ENCODE data around the gene ZNF470. TPM values are rescaled to one million over a fixed set of nuclear protein-coding genes. Genes with fewer than 3 reads are reported as not detected.

Gene ZNF470
- total RNA-seq: 1 to 10 TPM; 1.7 to 1.8 TPM

GRCh38 chr19:56567274-56568120 is at the start of gene ZNF470:
Gene ZNF470 (plus strand): TSS chr19:56567468. CDS start chr19:56570312, 2,844 bp downstream.
- peaks cover 76% of the 10 kb centered on the region for H3K9me3 Mint-ChIP-seq
- peaks cover 13% of the 10 kb centered on the region for H3K4me1 Mint-ChIP-seq (ENCODE audit: low read depth)
- peak within 1 kb of the TSS; percentile 92 for H3K4me3 Mint-ChIP-seq
- CTCF ChIA-PET: no interaction called here
- peak; percentile 92 for DNase-seq
- peak within 1 kb of the TSS; percentile 79 for H3K27ac Mint-ChIP-seq
- intact Hi-C loops (cut with micrococcal nuclease): loop anchor here (2.0 kb wide), 1 partner anchor 165 kb away; no protein-coding TSS in a partner anchor
- H3K36me3 Mint-ChIP-seq: peaks cover 71% of the 10 kb centered on the region
- POLR2A ChIA-PET: no interaction called here
- H3K27me3 Mint-ChIP-seq: no peaks in the 10 kb centered on the region

DNA sequence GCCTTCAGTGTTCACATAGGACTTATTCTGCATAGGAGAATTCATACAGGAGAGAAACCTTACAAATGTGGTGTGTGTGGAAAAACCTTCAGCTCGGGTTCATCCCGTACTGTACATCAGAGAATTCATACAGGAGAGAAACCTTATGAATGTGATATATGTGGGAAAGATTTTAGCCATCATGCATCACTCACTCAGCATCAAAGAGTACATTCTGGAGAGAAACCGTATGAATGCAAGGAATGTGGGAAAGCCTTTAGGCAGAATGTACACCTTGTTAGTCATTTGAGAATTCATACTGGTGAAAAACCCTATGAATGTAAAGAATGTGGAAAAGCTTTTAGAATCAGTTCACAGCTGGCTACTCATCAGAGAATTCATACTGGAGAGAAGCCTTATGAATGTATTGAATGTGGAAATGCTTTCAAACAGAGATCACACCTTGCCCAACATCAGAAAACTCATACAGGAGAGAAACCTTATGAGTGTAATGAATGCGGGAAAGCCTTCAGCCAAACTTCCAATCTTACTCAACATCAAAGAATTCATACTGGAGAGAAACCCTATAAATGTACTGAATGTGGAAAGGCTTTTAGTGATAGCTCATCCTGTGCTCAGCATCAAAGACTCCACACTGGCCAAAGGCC is 41.9 kb upstream of the ZNF470 start:
- Mint-ChIP-seq H3K4me3 (no peak overlapping the region), H3K27ac (no peak overlapping the region), H3K4me1 (ENCODE audit: low read depth) (no peaks in the 10 kb centered on the region), H3K36me3 (peaks cover 39% of the 10 kb centered on the region), H3K9me3 (peaks cover 89% of the 10 kb centered on the region), H3K27me3 (peaks cover 1% of the 10 kb centered on the region)
- CTCF ChIA-PET: no interaction called here
- intact Hi-C loops (cut with micrococcal nuclease): no loop called here
- POLR2A ChIA-PET: no interaction called here
- no peak for DNase-seq

GRCh38 chr19:56537442-56537841 is 29.8 kb upstream of the ZNF470 start:
- CTCF ChIA-PET: no interaction called here
- intact Hi-C loops (cut with micrococcal nuclease): no loop called here
- POLR2A ChIA-PET: no interaction called here
- Mint-ChIP-seq H3K36me3 (peaks cover 45% of the 10 kb centered on the region), H3K4me1 (ENCODE audit: low read depth) (peaks cover 15% of the 10 kb centered on the region), H3K4me3 (peak overlapping the region; percentile 78), H3K27me3 (peaks cover 6% of the 10 kb centered on the region), H3K9me3 (peaks cover 78% of the 10 kb centered on the region), H3K27ac (peak overlapping the region; percentile 86)
- DNase-seq: no peak

- H3K36me3 Mint-ChIP-seq: peaks cover 46% of the 10 kb centered on the region
- H3K27ac Mint-ChIP-seq: peak overlapping the region; percentile 86
- peak; percentile 92 for DNase-seq
- peaks cover 6% of the 10 kb centered on the region for H3K27me3 Mint-ChIP-seq
- peaks cover 74% of the 10 kb centered on the region for H3K9me3 Mint-ChIP-seq
- peaks cover 15% of the 10 kb centered on the region for H3K4me1 Mint-ChIP-seq (ENCODE audit: low read depth)
- CTCF ChIA-PET: no interaction called here
- peak overlapping the region; percentile 78 for H3K4me3 Mint-ChIP-seq
- POLR2A ChIA-PET: no interaction called here
- intact Hi-C loops (cut with micrococcal nuclease): loop anchor here (1.0 kb wide), 2 partner anchors 57 to 135 kb away; partner anchors contain the start of gene ZNF71
Observed at GRCh38 chr19:56538254-56538760, 29.0 kb upstream of the ZNF470 start.

GRCh38 chr19:56538761-56539263 is 28.5 kb upstream of the ZNF470 start, which contains the start of gene ZFP28:
Gene ZFP28 (plus strand): TSS chr19:56538948. CDS start chr19:56539019, 71 bp downstream.
- DNase-seq: peak; percentile 74
- POLR2A ChIA-PET: no interaction called here
- intact Hi-C loops (cut with micrococcal nuclease): loop anchor here (1.0 kb wide), 2 partner anchors 56 to 136 kb away; partner anchors contain the start of gene ZNF71
- Mint-ChIP-seq H3K4me3 (peak within 1 kb of the TSS; percentile 79), H3K27me3 (peaks cover 6% of the 10 kb centered on the region), H3K27ac (peak within 1 kb of the TSS; percentile 86), H3K36me3 (peaks cover 48% of the 10 kb centered on the region), H3K9me3 (peaks cover 77% of the 10 kb centered on the region), H3K4me1 (ENCODE audit: low read depth) (peaks cover 15% of the 10 kb centered on the region)
- CTCF ChIA-PET: no interaction called here

DNA sequence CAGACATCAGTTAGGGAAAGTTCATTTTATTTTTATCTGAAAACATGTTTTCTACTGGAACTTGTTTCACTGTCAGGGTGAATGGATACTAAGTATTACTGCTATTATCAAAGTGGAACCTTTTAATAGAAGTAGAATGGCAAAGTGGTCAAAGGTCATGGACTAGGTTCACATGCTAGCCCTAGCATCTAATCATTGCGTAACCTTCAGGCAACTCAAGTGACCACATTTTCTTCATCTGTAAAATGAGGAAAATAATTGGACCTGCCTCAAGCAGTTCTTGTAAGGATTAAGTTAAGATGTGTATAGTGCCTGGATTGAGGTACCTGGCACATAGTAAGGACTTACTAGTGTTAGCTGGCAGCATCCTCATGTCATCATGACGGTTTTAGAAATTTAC is 23.5 kb upstream of the ZNF470 start:
- no peak for DNase-seq
- Mint-ChIP-seq H3K27ac (no peak overlapping the region), H3K36me3 (peaks cover 72% of the 10 kb centered on the region), H3K4me1 (ENCODE audit: low read depth) (peaks cover 10% of the 10 kb centered on the region), H3K9me3 (peaks cover 78% of the 10 kb centered on the region), H3K27me3 (peaks cover 4% of the 10 kb centered on the region), H3K4me3 (no peak overlapping the region)
- POLR2A ChIA-PET: no interaction called here
- CTCF ChIA-PET: no interaction called here
- intact Hi-C loops (cut with micrococcal nuclease): no loop called here

- Mint-ChIP-seq H3K36me3 (peaks cover 69% of the 10 kb centered on the region), H3K27ac (no peak overlapping the region), H3K27me3 (no peaks in the 10 kb centered on the region), H3K9me3 (peaks cover 73% of the 10 kb centered on the region), H3K4me3 (no peak overlapping the region), H3K4me1 (ENCODE audit: low read depth) (no peaks in the 10 kb centered on the region)
- ChIA-PET CTCF (no interaction called here), POLR2A (no interaction called here)
- intact Hi-C loops (cut with micrococcal nuclease): no loop called here
- DNase-seq: no peak
Observed at GRCh38 chr19:56547535-56547934, 19.7 kb upstream of the ZNF470 start.

GRCh38 chr19:56554272-56554869 is 12.9 kb upstream of the ZNF470 start:
- H3K27ac Mint-ChIP-seq: no peak overlapping the region
- no peak overlapping the region for H3K4me3 Mint-ChIP-seq
- ChIA-PET CTCF (no interaction called here), POLR2A (no interaction called here)
- H3K36me3 Mint-ChIP-seq: peaks cover 53% of the 10 kb centered on the region
- H3K27me3 Mint-ChIP-seq: no peaks in the 10 kb centered on the region
- intact Hi-C loops (cut with micrococcal nuclease): no loop called here
- DNase-seq: no peak
- H3K4me1 Mint-ChIP-seq (ENCODE audit: low read depth): no peaks in the 10 kb centered on the region
- H3K9me3 Mint-ChIP-seq: peaks cover 78% of the 10 kb centered on the region

- Mint-ChIP-seq H3K4me3 (no peak overlapping the region), H3K27ac (no peak overlapping the region), H3K9me3 (peaks cover 87% of the 10 kb centered on the region), H3K36me3 (peaks cover 58% of the 10 kb centered on the region), H3K27me3 (no peaks in the 10 kb centered on the region), H3K4me1 (ENCODE audit: low read depth) (peaks cover 5% of the 10 kb centered on the region)
- POLR2A ChIA-PET: no interaction called here
- intact Hi-C loops (cut with micrococcal nuclease): no loop called here
- no peak for DNase-seq
- CTCF ChIA-PET: no interaction called here
Observed at GRCh38 chr19:56562766-56563165, 4.5 kb upstream of the ZNF470 start.

DNA sequence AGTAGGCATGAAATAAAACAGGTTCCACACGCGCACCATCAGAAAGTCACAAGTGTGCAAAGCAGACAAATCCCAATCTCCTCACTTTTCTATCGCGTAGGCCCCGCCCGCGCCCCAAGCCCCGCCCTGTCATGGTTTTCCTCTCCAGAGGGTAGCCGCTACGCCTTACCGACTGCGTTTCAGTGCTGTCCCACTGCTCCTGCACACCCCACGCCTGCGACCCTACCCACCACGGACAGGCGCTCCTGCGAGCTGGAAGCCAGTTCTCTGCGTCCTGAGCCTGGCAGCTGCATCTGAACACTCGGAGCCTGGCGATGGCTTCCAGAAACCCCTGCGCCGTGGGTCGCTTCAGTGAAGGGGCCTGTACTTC is 379 bp upstream of the ZNF470 start:
- ChIA-PET CTCF (no interaction called here), POLR2A (no interaction called here)
- DNase-seq: peak; percentile 64
- Mint-ChIP-seq H3K27ac (peak overlapping the region; percentile 79), H3K9me3 (peaks cover 79% of the 10 kb centered on the region), H3K4me3 (peak overlapping the region; percentile 92), H3K36me3 (peaks cover 70% of the 10 kb centered on the region), H3K27me3 (no peaks in the 10 kb centered on the region), H3K4me1 (ENCODE audit: low read depth) (peaks cover 13% of the 10 kb centered on the region)
- intact Hi-C loops (cut with micrococcal nuclease): loop anchor here (2.0 kb wide), 1 partner anchor 164 kb away; no protein-coding TSS in a partner anchor

GRCh38 chr19:56572589-56572988 is 5.3 kb downstream of the ZNF470 start:
- peaks cover 81% of the 10 kb centered on the region for H3K9me3 Mint-ChIP-seq
- H3K4me3 Mint-ChIP-seq: no peak overlapping the region
- ChIA-PET POLR2A (no interaction called here), CTCF (no interaction called here)
- no peak overlapping the region for H3K27ac Mint-ChIP-seq
- peaks cover 85% of the 10 kb centered on the region for H3K36me3 Mint-ChIP-seq
- no peak for DNase-seq
- H3K4me1 Mint-ChIP-seq (ENCODE audit: low read depth): peaks cover 9% of the 10 kb centered on the region
- intact Hi-C loops (cut with micrococcal nuclease): no loop called here
- H3K27me3 Mint-ChIP-seq: no peaks in the 10 kb centered on the region

- Mint-ChIP-seq H3K4me3 (no peak overlapping the region), H3K9me3 (peaks cover 85% of the 10 kb centered on the region), H3K36me3 (peaks cover 82% of the 10 kb centered on the region), H3K27ac (no peak overlapping the region), H3K27me3 (no peaks in the 10 kb centered on the region), H3K4me1 (ENCODE audit: low read depth) (no peaks in the 10 kb centered on the region)
- CTCF ChIA-PET: no interaction called here
- POLR2A ChIA-PET: no interaction called here
- DNase-seq: no peak
- intact Hi-C loops (cut with micrococcal nuclease): no loop called here
Observed at GRCh38 chr19:56573914-56574313, 6.6 kb downstream of the ZNF470 start.
